GM12873 (cell line): Measurements from ENCODE around the gene PXK.

Source experiments
- TF ChIP-seq, protein P1 (sequence below): IDR thresholded peaks from 2 replicates; pipeline ENCODE4 v1.5.1; 2012; ENCODE audit warnings: low read depth, mild to moderate bottlenecking, moderate library complexity, low read length, control low read depth; ENCODE audit not compliant: insufficient read depth; ENCODE audit errors: missing control alignments

The PXK gene

DNA sequence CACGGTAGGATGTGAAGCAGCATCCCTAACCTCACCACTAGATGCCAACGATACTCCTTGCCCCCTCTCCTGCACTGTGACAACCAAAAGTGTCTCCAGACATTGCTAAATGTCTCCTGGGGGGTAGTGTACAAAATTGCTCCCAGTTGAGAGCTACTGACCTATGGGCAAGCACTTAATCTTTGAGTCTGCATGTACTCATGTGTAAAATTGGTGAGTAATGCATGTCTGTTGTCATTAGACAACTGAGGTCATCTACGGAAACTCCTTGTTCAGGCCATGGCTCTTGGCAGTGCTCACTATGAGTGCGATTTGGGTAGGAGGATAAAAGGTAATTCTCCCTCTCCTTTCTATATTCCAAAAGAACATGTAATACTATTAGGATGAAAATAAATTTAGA is 71.7 kb downstream of the PXK start:
- TF ChIP-seq, protein P1, sequence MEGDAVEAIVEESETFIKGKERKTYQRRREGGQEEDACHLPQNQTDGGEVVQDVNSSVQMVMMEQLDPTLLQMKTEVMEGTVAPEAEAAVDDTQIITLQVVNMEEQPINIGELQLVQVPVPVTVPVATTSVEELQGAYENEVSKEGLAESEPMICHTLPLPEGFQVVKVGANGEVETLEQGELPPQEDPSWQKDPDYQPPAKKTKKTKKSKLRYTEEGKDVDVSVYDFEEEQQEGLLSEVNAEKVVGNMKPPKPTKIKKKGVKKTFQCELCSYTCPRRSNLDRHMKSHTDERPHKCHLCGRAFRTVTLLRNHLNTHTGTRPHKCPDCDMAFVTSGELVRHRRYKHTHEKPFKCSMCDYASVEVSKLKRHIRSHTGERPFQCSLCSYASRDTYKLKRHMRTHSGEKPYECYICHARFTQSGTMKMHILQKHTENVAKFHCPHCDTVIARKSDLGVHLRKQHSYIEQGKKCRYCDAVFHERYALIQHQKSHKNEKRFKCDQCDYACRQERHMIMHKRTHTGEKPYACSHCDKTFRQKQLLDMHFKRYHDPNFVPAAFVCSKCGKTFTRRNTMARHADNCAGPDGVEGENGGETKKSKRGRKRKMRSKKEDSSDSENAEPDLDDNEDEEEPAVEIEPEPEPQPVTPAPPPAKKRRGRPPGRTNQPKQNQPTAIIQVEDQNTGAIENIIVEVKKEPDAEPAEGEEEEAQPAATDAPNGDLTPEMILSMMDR, result no peak

- TF ChIP-seq, protein P1, result no peak
These were observed 76.2 kb downstream of the PXK start for GRCh38 chr3:58408906-58409305.

DNA sequence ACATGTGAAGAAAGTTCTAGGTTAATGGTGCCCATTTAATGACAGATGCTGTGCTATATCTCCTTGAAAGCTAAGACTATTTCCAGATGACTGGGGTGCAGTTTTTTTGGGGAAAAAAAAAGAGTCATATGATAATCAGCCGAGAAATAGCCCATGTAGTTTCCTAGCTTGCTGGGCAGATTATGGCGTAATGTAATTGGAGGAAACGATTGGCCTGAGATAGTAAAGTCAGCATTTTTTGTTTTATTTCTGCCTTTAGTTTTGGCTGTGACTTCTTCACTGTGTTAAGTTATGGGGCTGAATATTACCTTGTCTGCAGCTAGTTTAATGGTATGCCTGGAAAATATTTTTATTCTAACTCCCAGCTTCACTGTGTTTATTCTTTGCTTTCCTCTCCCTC is 77.0 kb downstream of the PXK start:
- TF ChIP-seq, protein P1, result no peak

DNA sequence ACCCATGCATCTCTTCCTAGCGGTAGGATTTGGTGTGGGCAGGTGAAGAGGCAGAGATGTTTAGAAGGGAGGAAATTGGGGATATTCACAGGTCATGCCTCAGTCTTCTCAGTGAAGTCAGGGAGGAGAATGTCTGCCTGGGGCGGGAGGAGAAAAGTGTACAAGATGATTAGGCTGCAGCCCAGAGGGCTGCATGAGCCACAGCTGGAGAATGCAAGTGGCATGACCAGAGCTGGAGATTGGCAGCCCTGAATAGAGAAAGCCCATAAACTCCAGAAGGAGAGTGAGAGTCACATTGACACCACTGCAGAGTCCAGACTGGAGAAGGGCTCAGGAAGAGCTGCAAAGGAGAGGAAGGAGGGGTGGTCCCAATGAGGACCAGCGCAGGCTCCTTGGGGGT is 78.3 kb downstream of the PXK start:
- TF ChIP-seq, protein P1, result no peak

GRCh38 chr3:58411851-58412830 is 79.4 kb downstream of the PXK start:
- TF ChIP-seq, protein P1, result no peak

DNA sequence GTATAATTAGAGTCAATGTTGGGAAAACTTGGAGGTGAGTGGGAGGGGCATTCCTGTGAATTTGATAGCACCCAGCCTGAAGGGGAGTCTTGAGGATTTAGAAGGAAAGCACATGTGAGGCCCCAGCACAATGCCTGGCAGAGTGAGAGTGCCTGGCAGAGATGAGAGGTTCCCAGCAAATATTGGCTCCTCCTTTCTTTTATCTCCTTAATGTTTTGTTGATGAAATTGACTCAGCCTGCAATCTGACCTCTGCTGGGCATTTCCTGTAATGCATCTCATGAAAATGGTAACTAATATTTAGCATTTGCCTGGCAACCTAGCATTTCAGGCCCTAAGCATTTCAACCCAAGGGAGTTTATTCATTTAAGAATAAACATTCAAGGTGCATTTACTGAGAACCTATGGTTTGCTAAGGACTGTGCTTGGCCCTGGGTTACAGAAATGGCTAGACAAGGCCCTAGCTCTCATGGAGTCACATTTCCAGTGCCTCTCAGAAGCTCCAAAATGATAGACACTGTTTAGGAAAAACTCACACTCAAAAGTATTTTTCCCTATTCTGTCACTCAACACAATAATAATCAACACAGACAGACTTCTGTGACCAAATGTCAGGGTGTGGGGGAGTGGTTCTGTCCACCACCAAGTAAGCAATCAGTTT is 82.0 kb downstream of the PXK start:
- TF ChIP-seq, protein P1, result peak; percentile 69

GRCh38 chr3:58416191-58416590 is 83.5 kb downstream of the PXK start:
- TF ChIP-seq, protein P1, result no peak
